ENCODE data around the gene SEC14L2. TPM values are rescaled to one million over a fixed set of nuclear protein-coding genes. Genes with fewer than 3 reads are reported as not detected.
A peak's percentile ranks its signal among the peaks of the same experiment; 100 is the strongest.

Gene SEC14L2
- total and polyA plus RNA-seq, 8 donors = 8.3 to 13.4 (median 10.0) TPM

- Histone ChIP-seq H3K9me3 (no peaks in the 10 kb centered on the region), H3K36me3 (peaks cover 0 to 17% of the 10 kb centered on the region in 2 donors), H3K27ac (peak overlapping the region; percentile 87), H3K4me3 (peak overlapping the region; percentile 61 to 75), H3K4me1 (peaks cover 34 to 54% of the 10 kb centered on the region in 2 donors), H3K27me3 (no peaks in the 10 kb centered on the region)
- DNase-seq (no peak), ATAC-seq (no peak)
- TF ChIP-seq CTCF (IDR thresholded peaks at IDR 0.05) = no peak
- intact Hi-C loops (cut with DNase I) = no loop called here
Observed at GRCh38 chr22:30425327-30425615, 28.5 kb downstream of the SEC14L2 start.

DNA sequence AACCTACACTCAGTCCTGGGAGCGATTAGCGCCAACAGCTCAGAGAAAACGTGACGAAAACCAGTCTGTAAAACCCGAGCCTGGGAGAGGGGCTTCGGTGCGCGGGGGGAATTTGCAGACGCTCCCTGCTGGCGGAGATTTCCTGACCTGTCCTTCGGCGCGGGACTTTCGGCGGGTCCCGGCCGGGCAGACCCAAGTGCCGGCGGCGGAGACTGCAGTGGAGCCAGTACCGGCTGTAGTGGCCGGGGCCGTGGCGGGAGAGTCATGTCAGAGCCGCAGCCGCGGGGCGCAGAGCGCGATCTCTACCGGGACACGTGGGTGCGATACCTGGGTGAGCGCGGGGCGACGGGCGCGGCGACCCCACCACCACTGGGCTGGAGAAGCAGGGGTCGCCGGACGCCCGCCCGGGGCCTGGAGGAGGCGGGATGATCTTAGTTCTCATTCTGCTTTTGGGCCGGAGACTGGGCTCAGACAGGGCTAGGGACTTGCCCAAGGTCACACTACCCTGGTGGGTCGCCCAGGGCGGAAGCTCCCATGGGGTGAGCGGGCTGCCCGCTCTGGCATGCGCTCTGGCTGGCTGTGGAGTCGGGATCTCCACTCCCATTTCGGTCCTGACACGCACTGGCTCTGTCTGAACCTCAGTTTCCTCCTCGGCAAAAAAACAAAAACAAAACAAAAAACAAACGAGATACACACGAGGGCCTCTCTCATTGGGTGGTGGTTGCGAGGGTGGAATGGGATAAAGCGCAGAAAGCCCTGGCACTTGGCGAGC, 29.0 kb downstream of the SEC14L2 start, which contains the start of gene MTFP1:
TSS of gene MTFP1 (plus strand) at position 153 of the 772 bp plus-strand sequence. CDS start at position 265, 112 bp downstream.
- Histone ChIP-seq H3K27me3 (no peaks in the 10 kb centered on the region), H3K9me3 (no peaks in the 10 kb centered on the region), H3K4me1 (peaks cover 34 to 48% of the 10 kb centered on the region in 2 donors), H3K4me3 (peak within 1 kb of the TSS; percentile 61 to 75), H3K36me3 (peaks cover 0 to 17% of the 10 kb centered on the region in 2 donors), H3K27ac (peak within 1 kb of the TSS; percentile 95 to 99)
- no peak for TF ChIP-seq CTCF (IDR thresholded peaks at IDR 0.05)
- peak; percentile 6 for ATAC-seq
- DNase-seq = peak; percentile 67 to 90 (median 75)
- intact Hi-C loops (cut with DNase I) = no loop called here

DNA sequence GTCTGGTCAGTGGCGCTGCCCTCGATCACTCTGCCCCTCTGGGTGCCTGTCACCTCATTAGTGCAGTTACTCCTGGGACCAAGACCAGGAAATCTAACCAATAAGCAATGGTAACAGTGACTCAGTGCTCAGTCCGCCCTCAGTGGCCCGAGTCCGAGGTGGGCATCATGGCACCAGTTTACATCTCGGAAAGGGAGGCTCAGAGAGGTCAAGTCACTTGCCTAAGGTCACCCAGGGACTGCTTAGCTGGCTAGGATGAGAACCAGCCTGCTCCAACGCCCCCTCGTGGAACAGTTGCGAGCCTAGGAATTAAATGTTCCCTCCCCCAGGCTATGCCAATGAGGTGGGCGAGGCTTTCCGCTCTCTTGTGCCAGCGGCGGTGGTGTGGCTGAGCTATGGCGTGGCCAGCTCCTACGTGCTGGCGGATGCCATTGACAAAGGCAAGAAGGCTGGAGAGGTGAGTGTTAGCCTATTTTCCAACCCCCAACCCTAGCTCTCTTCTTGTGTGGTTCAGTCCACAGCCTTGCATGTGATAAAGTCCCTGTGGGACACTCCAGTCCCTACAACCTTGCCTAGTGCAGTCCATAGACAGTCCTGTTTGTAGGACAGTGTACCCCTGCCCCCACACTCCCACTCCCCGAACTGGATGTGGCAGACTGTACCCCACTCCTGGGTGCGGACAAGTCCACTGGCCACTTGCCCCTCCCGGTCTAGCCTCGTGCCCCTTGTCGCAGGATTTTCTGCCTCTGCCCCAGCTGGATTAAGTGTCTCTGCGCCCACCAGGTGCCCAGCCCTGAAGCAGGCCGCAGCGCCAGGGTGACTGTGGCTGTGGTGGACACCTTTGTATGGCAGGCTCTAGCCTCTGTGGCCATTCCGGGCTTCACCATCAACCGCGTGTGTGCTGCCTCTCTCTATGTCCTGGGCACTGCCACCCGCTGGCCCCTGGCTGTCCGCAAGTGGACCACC, 29.9 kb downstream of the SEC14L2 start:
- TF ChIP-seq CTCF (IDR thresholded peaks at IDR 0.05) = peak; percentile 47 to 60
- Histone ChIP-seq H3K9me3 (no peaks in the 10 kb centered on the region), H3K27me3 (no peaks in the 10 kb centered on the region), H3K4me1 (peaks cover 34 to 44% of the 10 kb centered on the region in 2 donors), H3K4me3 (peak overlapping the region; percentile 61 to 75), H3K27ac (peak overlapping the region; percentile 87), H3K36me3 (peaks cover 0 to 17% of the 10 kb centered on the region in 2 donors)
- intact Hi-C loops (cut with DNase I) = no loop called here
- ATAC-seq = peak; percentile 50
- peak; percentile 57 to 91 (median 82) for DNase-seq

DNA sequence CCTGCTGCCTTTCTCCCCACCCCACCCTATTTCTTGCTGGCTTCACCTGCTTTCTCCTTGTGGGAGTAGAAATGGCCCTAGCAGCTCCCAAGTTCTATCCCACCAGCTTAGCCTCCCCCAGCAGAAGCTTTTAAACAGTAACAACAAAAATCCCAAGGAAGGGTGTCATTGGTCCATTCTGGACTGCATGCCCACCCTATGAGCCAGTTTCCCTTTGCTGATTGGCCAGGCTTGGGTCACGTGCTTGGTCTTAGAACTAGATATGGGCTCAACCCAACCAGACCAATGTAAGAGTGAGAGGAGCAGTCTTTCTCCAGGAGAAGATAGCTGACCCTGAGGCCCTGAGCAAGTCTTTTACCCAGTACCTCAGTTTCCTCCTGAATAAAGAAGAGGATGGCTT, 31.1 kb downstream of the SEC14L2 start:
- H3K9me3 ChIP-seq = no peaks in the 10 kb centered on the region

More for the DNA sequence above, 31.1 kb downstream of the SEC14L2 start:
- DNase-seq = no peak
- no peaks in the 10 kb centered on the region for H3K27me3 ChIP-seq
- intact Hi-C loops (cut with DNase I) = no loop called here
- no peak for TF ChIP-seq CTCF (IDR thresholded peaks at IDR 0.05)
- H3K4me3 ChIP-seq = no peak overlapping the region
- H3K4me1 ChIP-seq = peaks cover 24 to 32% of the 10 kb centered on the region in 2 donors
- H3K36me3 ChIP-seq = peaks cover 0 to 17% of the 10 kb centered on the region in 2 donors
- no peak for ATAC-seq
- H3K27ac ChIP-seq = no peak overlapping the region
